Activated CD8-positive, alpha-beta memory T cell treated with anti-CD3 and anti-CD28 coated beads, Interleukin-2, amount 50 U/mL, for 24 hours (primary cell): ENCODE results near the gene SYNC.
"Not testable (repeated sequence)": the region's sequence is repeated elsewhere in the genome, so short reads cannot be mapped to it uniquely, and the experiment has no call there.

Experiments
- DNase-seq: peaks from one replicate; pipeline ENCODE4 v3.0.0-alpha.2; 2020; ENCODE audit errors: extremely low read depth

Gene SYNC

DNA sequence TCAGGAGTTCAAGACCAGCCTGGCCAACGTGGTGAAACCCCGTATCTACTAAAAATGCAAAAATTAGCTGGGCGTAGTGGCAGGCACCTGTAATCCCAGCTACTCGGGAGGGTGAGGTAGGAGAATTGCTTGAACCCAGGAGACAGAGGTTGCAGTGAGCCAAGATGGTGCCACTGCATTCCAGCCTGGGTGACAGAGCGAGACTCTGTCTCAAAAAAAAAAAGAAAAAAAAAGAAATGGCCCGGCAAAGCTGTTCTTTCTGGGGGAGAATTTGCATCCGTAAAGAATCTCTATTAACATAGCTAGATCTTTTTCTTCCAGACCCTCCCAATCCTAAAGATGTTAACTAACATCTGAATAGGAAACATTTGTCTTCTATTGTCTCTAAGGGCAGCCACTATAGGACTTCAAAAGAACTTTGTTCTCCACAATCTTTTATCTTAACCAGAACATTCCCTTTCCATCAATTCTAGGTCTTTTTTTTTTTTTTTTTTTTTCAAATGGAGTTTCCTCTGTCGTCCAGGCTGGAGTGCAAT, 60.2 kb downstream of the SYNC start:
- not testable (repeated sequence) for DNase-seq

DNA sequence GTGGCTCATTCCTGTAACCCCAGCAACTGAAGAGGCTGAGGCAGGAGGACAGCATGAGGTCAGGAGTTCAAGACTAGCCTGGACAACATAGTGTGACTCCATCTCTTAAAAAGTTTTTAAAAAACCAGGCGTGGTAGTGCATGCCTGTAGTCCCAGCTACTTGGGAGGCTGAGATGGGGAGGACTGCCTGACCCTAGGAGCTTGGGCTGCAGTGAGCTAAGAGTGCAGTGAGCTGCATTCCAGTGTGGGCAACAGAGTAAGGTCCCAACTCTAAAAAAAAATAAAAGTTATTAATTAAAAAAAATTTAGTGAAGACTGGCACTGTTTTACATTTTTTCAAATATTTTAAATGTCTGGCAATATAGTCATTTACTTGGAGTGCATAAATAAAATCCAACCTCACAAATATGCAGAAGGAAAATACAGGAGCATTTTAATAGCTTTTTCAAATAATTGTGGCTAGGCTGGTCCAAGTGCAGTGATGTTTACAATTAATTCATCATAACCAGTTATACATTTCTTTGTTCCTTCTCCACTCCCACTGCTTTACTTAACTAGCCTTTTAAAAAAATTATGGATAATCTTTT, 63.0 kb downstream of the SYNC start:
- DNase-seq: no peak

- DNase-seq: no peak
Observed at GRCh38 chr1:32636914-32637645, 65.5 kb downstream of the SYNC start.

GRCh38 chr1:32635508-32636277, 66.9 kb downstream of the SYNC start:
- DNase-seq: no peak

DNA sequence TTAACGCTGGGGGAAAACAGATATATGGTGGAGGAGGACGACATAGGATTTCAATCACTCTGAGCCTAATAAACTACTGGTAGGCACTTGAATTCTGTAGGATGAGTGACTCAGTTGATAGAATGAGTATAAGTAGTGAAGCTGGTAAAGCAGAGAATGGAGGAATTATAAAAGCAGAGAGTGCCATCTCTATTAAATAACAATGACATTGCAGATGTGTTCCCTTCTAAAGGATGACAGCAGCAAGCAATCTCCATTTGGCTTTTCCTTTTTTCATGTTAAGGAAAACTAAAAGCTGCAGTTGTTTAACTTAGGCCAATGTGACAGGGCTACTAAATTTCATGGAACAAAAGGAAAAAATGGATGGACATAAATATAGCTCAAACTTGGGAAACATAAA, 69.7 kb downstream of the SYNC start:
- no peak for DNase-seq

DNA sequence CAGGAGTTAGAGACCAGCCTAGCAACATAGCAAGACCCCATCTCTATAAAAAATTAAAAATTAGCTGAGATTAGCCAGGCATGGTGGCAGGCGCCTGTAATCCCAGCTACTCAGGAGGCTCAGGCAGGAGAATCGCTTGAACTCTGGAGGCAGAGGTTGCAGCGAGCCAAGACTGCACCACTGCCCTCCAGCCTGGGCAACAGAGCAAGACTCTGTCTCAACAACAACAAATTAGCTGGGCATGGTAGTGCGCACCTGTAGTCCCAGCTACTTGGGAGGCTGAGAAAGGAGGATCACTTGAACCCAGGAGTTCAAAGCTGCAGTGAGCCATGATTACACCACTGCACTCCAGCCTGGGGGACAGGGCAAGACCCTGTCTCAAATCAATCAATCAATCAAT, 72.4 kb downstream of the SYNC start:
- not testable (repeated sequence) for DNase-seq
